ENCODE data around the gene CDK19. TPM values are rescaled to one million over a fixed set of nuclear protein-coding genes. Genes with fewer than 3 reads are reported as not detected.
"Not testable (repeated sequence)": the region's sequence is repeated elsewhere in the genome, so short reads cannot be mapped to it uniquely, and the experiment has no call there.

Gene CDK19
- total and polyA plus RNA-seq, 2 experiments from 2014 or later, result 5.6 to 11.1 TPM

DNA sequence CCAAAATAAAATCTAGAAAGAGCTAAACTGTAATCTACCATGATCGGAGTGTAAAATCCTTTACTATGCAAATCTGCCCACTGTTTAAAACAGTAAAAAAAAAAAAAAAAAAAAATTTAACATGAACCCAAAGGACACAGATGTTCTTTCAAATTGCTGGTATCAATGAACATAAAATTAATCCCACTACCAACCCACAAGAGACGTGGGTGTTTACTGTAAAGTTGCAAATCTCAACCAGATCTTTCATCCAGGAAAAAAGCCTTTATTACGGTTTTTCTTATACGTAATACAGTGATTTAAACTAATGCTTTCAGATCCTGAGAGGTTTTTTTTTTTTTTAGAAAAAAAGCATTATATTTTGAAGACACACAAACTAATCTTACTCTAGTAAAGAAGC lies 2.5 kb downstream of the CDK19 start:
- no peak overlapping the region for H3K4me3 ChIP-seq
- H3K27ac ChIP-seq, result no peak overlapping the region
- no peak for DNase-seq (ENCODE audit: low read depth in 1 of 2, low spot score in 1 of 2)
- H3K9me3 ChIP-seq (ENCODE audit: low read depth), result no peaks in the 10 kb centered on the region
- H3K36me3 ChIP-seq, result no peaks in the 10 kb centered on the region
- H3K4me1 ChIP-seq (ENCODE audit: low read depth), result peaks cover 7% of the 10 kb centered on the region
- TF ChIP-seq, protein P1, sequence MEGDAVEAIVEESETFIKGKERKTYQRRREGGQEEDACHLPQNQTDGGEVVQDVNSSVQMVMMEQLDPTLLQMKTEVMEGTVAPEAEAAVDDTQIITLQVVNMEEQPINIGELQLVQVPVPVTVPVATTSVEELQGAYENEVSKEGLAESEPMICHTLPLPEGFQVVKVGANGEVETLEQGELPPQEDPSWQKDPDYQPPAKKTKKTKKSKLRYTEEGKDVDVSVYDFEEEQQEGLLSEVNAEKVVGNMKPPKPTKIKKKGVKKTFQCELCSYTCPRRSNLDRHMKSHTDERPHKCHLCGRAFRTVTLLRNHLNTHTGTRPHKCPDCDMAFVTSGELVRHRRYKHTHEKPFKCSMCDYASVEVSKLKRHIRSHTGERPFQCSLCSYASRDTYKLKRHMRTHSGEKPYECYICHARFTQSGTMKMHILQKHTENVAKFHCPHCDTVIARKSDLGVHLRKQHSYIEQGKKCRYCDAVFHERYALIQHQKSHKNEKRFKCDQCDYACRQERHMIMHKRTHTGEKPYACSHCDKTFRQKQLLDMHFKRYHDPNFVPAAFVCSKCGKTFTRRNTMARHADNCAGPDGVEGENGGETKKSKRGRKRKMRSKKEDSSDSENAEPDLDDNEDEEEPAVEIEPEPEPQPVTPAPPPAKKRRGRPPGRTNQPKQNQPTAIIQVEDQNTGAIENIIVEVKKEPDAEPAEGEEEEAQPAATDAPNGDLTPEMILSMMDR (IDR thresholded peaks at IDR 0.05; ENCODE audit: low read depth, low read length), result no peak
- no peaks in the 10 kb centered on the region for H3K27me3 ChIP-seq

- TF ChIP-seq, protein P1 (IDR thresholded peaks at IDR 0.05; ENCODE audit: low read depth, low read length), result no peak
- Histone ChIP-seq H3K27me3 (no peaks in the 10 kb centered on the region), H3K9me3 (ENCODE audit: low read depth) (no peaks in the 10 kb centered on the region), H3K36me3 (no peaks in the 10 kb centered on the region), H3K4me1 (ENCODE audit: low read depth) (peaks cover 15% of the 10 kb centered on the region), H3K27ac (no peak overlapping the region), H3K4me3 (no peak overlapping the region)
- no peak for DNase-seq (ENCODE audit: low read depth in 1 of 2, low spot score in 1 of 2)
Observed at GRCh38 chr6:110810896-110811586, 4.2 kb downstream of the CDK19 start.

GRCh38 chr6:110809792-110810191 lies 5.5 kb downstream of the CDK19 start:
- no peaks in the 10 kb centered on the region for H3K27me3 ChIP-seq

GRCh38 chr6:110802175-110802574 lies 13.1 kb downstream of the CDK19 start:
- not testable (repeated sequence) for H3K27me3 ChIP-seq; DNase-seq (ENCODE audit: low read depth in 1 of 2, low spot score in 1 of 2); H3K4me1 ChIP-seq (ENCODE audit: low read depth); H3K9me3 ChIP-seq (ENCODE audit: low read depth); H3K36me3 ChIP-seq; H3K27ac ChIP-seq; H3K4me3 ChIP-seq

More at GRCh38 chr6:110809792-110810191, 5.5 kb downstream of the CDK19 start:
- H3K9me3 ChIP-seq (ENCODE audit: low read depth), result no peaks in the 10 kb centered on the region
- no peak for DNase-seq (ENCODE audit: low read depth in 1 of 2, low spot score in 1 of 2)
- no peak overlapping the region for H3K4me3 ChIP-seq
- H3K27ac ChIP-seq, result no peak overlapping the region
- no peaks in the 10 kb centered on the region for H3K36me3 ChIP-seq
- peaks cover 15% of the 10 kb centered on the region for H3K4me1 ChIP-seq (ENCODE audit: low read depth)
- TF ChIP-seq, protein P1 (IDR thresholded peaks at IDR 0.05; ENCODE audit: low read depth, low read length), result no peak

- H3K27ac ChIP-seq, result no peak overlapping the region
Observed at GRCh38 chr6:110800839-110801196, 14.5 kb downstream of the CDK19 start.

DNA sequence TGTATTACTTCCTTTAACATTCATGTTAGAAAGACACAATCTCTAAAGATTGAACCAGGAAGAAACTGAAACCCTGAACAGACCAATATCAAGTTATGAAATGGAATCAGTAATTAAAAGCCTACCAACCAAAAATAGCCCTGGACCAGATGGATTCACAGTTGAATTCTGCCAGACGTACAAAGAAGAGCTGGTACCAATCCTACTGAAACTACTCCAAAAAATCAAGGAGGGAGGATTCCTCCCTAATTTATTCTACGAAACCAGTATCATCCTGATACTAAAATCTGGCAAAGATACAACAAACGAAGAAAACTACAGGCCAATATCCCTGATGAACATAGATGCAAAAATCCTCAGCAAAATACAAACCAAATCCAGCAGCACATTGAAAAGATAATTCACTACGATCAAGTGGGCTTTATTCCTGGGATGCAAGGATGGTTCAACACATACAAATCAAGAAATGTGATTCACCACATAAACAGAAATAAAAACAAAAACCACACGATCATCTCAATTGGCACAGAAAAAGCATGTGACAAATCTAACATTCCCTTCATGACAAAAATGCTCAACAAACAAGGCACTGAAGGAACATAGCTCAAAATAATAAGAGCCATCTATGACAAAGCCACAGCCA lies 15.0 kb downstream of the CDK19 start:
- H3K9me3 ChIP-seq (ENCODE audit: low read depth), result no peaks in the 10 kb centered on the region
- no peak for DNase-seq (ENCODE audit: low read depth in 1 of 2, low spot score in 1 of 2)
- no peaks in the 10 kb centered on the region for H3K27me3 ChIP-seq
- no peak overlapping the region for H3K27ac ChIP-seq
- H3K4me1 ChIP-seq (ENCODE audit: low read depth), result no peaks in the 10 kb centered on the region
- H3K36me3 ChIP-seq, result no peaks in the 10 kb centered on the region
- TF ChIP-seq, protein P1 (IDR thresholded peaks at IDR 0.05; ENCODE audit: low read depth, low read length), result no peak
- no peak overlapping the region for H3K4me3 ChIP-seq

More at GRCh38 chr6:110800839-110801196, 14.5 kb downstream of the CDK19 start:
- Histone ChIP-seq H3K9me3 (ENCODE audit: low read depth) (no peaks in the 10 kb centered on the region), H3K4me1 (ENCODE audit: low read depth) (no peaks in the 10 kb centered on the region), H3K4me3 (no peak overlapping the region), H3K27me3 (no peaks in the 10 kb centered on the region), H3K36me3 (no peaks in the 10 kb centered on the region)
- DNase-seq (ENCODE audit: low read depth in 1 of 2, low spot score in 1 of 2), result no peak
- TF ChIP-seq, protein P1 (IDR thresholded peaks at IDR 0.05; ENCODE audit: low read depth, low read length), result no peak

All from cardiac muscle cell (in vitro differentiated cells and primary cell).